Stimulated activated CD8-positive, alpha-beta memory T cell treated with anti-CD3 and anti-CD28 coated beads, Interleukin-15, amount 100 ng/mL, for 4 hours (primary cell): ENCODE results near the gene TMCO2.
A peak's percentile ranks its signal among the peaks of the same experiment; 100 is the strongest.
"Not testable (repeated sequence)": the region's sequence is repeated elsewhere in the genome, so short reads cannot be mapped to it uniquely, and the experiment has no call there.

Experiments used
- DNase-seq, 2 donors: peaks; one replicate each; pipeline ENCODE4 v3.0.0-alpha.2; 2020; ENCODE audit warnings: low read depth in 2 of 2

The TMCO2 gene

DNA sequence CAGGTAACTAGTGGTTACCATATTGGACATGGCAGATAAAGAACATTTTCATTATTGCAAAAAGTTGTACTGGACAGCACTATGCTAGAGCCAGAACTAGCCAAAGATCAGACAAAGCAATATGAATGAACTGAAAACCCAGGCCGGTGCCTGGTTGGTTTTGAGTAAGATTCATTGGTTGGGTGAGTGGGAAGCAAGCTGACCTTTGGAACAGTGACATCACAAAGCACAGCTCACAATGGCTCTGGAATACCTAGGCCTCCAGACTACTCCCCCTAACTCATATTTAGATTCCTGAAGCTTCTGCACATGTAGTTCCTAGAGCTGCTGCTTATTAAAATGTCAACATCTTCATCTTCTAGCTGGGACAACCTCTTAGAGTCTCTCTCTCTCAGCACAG is at the start of gene TMCO2:
Gene TMCO2 (plus strand): TSS at position 283 of the 400 bp plus-strand sequence. CDS start 57 bp downstream, at position 340.
- no peak for DNase-seq

- no peak for DNase-seq
Measured at GRCh38 chr1:40199126-40199525, 48.6 kb upstream of the TMCO2 start.

GRCh38 chr1:40204856-40205255 is 42.9 kb upstream of the TMCO2 start:
- DNase-seq, result no peak

DNA sequence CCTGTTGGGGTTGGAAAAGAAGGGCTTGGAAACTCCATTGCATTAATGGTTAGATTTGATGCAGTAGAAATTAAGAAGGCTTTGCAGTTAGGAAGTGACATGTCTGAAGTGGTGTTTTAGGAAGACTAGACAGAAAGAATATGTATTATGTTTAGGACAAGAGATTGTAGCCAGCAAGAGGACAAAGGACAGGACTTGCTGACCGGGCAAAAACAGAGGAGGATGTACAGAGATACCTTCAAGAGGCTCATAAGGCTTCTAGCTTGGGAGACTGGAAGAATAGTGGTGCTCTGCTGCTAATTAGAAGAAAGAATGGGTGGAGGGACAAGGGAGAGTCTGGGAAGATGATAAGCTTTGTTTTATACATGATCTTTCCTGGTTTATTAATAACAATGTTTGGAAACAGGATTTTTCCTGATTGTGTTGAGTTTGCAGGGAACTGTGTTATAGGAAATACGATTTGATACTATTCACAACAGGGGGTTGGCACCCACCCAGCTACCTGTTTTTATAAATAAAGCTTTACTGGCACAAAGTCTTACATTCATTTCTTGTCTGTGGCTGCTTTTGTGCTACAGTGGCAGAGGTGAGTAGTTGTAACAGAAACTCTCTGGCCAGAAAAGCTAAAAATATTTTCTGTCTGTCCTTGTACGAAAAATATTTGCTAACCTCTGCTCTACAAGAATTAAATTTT is 37.1 kb upstream of the TMCO2 start:
- DNase-seq, result no peak

DNA sequence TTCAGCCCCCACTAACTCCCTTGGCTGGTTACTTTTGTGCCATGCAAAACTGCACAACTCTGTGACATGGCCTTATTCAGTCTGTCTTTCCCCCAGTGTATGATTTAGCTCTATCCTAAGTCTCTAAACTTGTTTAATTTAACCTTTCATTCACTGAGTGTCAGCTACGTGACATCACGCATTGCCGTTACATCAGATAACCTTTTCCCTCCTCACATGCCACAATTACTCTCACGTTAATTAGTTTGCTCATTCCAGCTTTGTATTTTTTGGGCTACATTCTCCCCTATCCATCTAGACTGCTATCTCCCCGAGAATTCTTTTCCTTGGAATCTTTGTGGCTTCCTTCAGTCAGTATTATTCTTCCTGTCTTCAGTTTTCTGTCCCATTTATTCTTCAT is 29.4 kb upstream of the TMCO2 start:
- DNase-seq, result no peak

- not testable (repeated sequence) for DNase-seq
Measured at GRCh38 chr1:40221471-40221905, 26.2 kb upstream of the TMCO2 start.

- DNase-seq, result no peak
Measured at GRCh38 chr1:40221977-40222772, 25.6 kb upstream of the TMCO2 start.

- no peak for DNase-seq
Measured at GRCh38 chr1:40224040-40224439, 23.7 kb upstream of the TMCO2 start.

DNA sequence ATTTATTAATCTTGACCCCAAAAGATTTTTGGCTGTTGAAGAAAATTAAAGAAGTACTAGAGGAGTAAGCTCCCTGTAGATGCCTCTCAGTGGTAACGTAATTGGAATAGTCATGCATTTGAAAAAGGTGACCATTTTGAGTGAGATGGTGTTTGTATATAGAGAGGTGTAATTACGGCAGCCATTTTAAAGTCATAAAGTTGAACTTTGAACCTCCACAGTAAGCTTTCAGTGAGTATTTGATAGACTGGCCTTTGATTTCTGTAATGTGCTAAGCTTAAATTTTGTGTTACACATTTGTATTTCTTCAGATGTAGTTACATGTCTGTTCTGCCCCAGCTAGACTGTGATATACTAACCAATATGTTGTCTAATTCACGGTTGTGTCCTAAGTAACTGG is 21.5 kb upstream of the TMCO2 start:
- no peak for DNase-seq

- DNase-seq, result peak in 1 of 2 donors; percentile 14
Measured at GRCh38 chr1:40232444-40232843, 15.3 kb upstream of the TMCO2 start.

- no peak for DNase-seq
Measured at GRCh38 chr1:40239626-40240025, 8.1 kb upstream of the TMCO2 start.

DNA sequence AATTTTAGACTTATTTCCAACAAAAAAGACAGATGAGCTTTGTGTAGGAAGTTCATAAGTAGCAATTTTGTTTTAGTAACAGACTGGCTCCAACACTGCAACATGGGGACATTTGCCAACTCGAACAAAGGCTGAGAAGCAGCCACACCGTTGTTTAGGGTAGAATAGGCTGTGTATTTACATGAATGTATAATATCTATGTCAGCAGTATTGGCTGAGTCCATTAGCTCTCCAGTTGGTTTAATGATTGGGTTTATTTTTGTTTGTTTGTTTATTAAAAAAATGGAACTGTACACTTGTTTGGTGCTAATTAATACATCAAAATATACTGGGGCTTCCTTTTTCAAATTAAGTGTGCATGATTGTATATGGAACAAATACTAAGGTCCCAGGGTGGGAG is 7.3 kb upstream of the TMCO2 start:
- DNase-seq, result no peak

DNA sequence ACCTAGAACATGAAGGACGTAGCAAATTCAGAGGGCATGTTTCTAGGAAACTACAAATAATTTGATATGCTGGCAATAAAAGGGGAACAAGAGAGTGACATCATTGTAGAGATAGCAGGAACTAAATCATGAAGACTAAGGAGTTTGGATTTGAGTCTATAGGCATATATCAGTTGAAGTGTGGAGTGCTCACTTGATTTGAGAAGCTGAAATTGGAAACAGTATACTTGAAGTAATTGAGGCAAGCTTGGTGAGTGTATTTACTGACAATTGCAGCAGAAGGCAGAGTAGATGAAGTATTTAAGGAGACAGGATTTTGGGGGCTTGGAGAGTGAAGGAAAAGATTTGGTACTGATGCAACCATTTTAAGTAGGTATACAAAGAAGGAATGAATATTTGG is 6.4 kb upstream of the TMCO2 start:
- DNase-seq, result no peak

DNA sequence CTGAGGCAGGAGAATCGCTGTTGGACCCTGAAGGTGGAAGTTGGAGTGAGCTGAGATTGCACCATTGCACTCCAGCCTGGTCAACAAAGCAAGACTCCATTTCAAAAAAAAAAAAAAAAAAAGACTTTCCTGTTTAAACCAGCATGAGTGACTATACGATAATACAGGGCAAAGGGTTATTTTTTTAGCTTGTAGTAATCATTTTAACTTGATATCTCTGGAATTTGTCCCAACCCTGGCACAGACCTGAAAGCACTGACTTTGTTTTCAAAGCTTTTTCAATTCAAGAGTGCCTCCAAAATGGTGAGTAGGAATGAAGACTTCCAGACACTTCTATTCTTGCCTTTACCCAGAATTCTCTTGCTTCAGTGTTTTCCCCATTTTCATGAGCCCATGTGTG is 4.4 kb upstream of the TMCO2 start:
- DNase-seq, result no peak

- DNase-seq, result no peak
Measured at GRCh38 chr1:40244138-40244744, 3.5 kb upstream of the TMCO2 start.

- DNase-seq, result no peak
Measured at GRCh38 chr1:40245686-40246085, 2.1 kb upstream of the TMCO2 start.

DNA sequence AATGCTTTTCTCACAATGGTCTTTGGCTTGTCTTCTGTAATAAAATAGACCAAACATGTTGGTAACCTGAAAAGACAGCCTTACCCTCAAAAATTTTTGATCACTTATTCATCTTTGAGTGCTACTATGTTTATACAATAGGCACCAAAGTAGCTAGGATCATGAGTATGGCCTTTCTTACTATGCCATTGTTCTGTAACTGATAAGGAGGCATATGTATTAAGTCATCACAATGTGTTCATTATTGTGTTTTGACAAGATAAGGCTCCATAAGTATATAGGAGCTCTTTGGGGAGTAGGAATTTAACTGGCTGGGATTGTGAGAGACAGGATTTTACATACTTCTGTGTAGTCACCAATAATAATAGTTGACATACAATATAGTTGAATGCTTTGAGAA is 675 bp downstream of the TMCO2 start:
- DNase-seq, result no peak

- DNase-seq, result no peak
Measured at GRCh38 chr1:40251456-40251855, 3.7 kb downstream of the TMCO2 start.

- DNase-seq, result no peak
Measured at GRCh38 chr1:40252601-40253000, 4.9 kb downstream of the TMCO2 start.

DNA sequence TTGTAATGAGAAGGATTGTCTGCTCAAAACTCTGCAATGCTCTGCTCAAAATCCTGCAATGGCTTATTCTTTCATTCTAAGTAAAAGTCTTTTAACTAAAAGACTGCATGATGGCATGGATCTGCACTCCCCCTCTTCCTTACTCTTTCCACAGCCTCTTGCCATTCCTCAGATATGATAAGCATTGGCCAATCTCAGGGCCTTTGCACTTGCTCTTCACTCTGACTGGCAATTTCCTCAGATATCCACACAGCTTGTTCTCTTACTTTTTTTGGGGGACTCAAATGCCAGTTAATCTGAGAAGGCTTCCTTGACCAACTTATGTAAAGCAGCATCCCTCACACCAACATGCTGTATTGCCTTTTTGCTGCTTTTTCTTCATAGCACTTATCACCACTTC is 7.5 kb downstream of the TMCO2 start:
- DNase-seq, result no peak

GRCh38 chr1:40256401-40257084 is 8.8 kb downstream of the TMCO2 start:
- no peak for DNase-seq

DNA sequence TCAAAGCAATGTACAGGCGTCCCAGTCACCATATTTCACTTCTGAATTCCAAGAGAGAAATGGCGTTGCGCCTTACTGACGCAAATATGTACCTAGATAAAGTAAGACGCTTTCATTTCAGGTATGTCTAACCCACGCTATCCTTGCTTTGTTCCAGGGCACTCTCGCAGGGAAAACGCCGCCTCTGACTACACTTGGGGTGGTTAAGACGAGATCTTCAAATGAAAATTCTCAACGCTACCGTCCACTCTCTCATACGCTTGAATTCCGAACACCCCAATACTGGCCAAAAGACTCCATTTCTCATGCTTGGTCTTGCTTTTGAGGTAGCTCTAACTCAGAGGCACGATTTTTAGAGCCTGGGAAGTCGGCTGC is 9.6 kb downstream of the TMCO2 start:
- DNase-seq, result no peak
